ENCODE measurements around the gene KCNG4.

Gene KCNG4

DNA sequence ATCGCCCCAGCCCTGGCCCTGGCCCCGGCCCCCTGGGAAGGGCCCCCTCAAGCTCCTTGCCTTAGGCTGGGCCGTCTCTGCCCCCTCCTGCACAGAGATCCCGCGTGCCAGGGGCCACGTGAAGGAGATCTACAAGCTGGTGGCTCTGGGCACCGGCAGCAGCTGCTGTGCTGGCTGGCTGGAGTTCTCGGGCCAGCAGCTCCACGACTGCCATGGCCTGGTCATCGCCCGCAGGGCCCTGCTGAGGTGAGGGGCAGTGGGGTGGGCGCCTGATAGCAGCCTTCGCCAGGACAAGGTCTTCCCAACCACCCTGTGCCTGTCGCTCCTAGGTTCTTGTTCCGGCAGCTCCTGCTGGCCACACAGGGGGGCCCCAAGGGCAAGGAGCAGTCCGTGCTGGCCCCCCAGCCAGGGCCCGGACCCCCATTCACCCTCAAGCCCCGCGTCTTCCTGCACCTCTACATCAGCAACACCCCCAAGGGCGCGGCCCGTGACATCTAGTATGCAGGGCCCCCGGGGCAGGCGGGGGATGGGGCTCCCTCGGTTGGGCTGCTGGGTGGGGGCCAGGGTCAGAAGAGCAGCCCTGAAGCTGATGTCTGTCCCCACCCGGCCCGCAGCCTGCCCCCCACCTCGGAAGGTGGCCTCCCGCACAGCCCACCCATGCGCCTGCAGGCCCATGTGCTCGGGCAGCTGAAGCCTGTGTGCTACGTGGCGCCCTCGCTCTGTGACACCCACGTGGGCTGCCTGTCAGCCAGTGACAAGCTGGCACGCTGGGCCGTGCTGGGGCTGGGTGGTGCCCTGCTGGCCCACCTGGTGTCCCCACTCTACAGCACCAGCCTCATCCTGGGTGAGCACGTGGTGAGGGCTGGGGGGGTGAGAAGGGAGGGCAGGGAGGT is 44.4 kb downstream of the KCNG4 start:
- CTCF ChIA-PET = interaction anchor here (4.1 kb wide), 1 partner anchor 8 kb away, joined by 25 read pairs; the partner anchor contains the start of gene TAF1C
- POLR2A ChIA-PET = no interaction called here

DNA sequence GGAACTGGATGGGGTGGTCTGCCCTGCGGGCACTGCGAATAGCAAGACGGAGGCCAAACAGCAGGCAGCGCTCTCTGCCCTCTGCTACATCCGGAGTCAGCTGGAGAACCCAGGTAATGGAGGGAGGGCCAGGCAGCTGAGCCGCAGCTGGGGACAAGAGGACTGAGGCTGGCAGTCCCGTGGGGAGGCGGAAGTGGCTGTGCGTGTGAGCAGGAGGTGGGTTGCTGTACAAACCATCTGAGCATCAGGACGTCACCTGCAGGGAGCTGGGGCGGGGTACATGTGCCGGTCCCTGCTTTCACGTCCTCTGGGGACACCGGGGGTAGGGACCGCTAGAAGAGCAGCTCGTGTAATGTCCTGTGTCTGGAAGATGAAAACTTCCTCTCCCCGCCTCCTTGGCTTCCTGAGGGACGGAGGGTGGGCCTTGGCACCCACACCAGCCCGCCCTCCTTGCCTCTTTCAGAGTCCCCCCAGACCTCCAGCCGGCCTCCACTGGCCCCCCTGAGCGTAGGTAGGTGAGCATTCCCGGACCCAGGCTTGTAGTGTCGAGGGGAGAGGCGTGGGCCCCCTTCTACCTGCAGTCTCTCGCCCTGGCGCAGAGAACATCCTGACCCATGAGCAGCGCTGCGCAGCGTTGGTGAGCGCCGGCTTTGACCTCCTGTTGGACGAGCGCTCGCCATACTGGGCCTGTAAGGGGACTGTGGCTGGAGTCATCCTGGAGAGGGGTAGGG is 45.2 kb downstream of the KCNG4 start:
- ChIA-PET POLR2A (no interaction called here), CTCF (interaction anchor here (4.1 kb wide), 1 partner anchor 8 kb away, joined by 25 read pairs; the partner anchor contains the start of gene TAF1C)
- TF ChIP-seq, protein P1, sequence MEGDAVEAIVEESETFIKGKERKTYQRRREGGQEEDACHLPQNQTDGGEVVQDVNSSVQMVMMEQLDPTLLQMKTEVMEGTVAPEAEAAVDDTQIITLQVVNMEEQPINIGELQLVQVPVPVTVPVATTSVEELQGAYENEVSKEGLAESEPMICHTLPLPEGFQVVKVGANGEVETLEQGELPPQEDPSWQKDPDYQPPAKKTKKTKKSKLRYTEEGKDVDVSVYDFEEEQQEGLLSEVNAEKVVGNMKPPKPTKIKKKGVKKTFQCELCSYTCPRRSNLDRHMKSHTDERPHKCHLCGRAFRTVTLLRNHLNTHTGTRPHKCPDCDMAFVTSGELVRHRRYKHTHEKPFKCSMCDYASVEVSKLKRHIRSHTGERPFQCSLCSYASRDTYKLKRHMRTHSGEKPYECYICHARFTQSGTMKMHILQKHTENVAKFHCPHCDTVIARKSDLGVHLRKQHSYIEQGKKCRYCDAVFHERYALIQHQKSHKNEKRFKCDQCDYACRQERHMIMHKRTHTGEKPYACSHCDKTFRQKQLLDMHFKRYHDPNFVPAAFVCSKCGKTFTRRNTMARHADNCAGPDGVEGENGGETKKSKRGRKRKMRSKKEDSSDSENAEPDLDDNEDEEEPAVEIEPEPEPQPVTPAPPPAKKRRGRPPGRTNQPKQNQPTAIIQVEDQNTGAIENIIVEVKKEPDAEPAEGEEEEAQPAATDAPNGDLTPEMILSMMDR (IDR thresholded peaks at IDR 0.05; ENCODE audit: insufficient read depth, low read length, missing control alignments) = no peak
- no peak for DNase-seq (ENCODE audit: low read depth, low spot score)
- no peak overlapping the region for H3K4me3 ChIP-seq (ENCODE audit: low read depth, low read length)

More for the DNA sequence above, 44.4 kb downstream of the KCNG4 start:
- no peak overlapping the region for H3K4me3 ChIP-seq (ENCODE audit: low read depth, low read length)
- DNase-seq (ENCODE audit: low read depth, low spot score) = no peak
- TF ChIP-seq, protein P1 (IDR thresholded peaks at IDR 0.05; ENCODE audit: insufficient read depth, low read length, missing control alignments) = no peak

DNA sequence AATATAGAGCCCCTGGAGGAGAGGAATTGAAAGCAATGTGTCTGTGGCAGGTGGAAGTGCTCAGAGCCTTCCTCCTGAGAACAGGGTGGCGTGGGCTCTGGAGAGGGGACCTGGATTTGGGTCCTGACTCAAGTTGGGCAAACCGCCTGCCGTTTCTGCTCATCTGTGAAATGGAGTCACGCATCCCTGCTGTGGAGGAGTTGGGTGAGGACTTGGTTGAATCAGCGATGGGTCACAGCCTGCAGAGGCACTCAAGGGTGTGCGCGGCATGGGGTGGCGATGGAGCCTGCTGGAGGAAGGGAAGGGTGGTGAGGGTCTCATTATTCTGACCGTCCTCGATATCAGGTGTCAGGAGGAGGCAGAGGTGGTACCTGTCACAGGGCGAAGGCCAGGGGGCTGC is 45.8 kb downstream of the KCNG4 start:
- no peak overlapping the region for H3K4me3 ChIP-seq (ENCODE audit: low read depth, low read length)
- POLR2A ChIA-PET = no interaction called here
- no peak for DNase-seq (ENCODE audit: low read depth, low spot score)
- CTCF ChIA-PET = no interaction called here
- TF ChIP-seq, protein P1 (IDR thresholded peaks at IDR 0.05; ENCODE audit: insufficient read depth, low read length, missing control alignments) = no peak

DNA sequence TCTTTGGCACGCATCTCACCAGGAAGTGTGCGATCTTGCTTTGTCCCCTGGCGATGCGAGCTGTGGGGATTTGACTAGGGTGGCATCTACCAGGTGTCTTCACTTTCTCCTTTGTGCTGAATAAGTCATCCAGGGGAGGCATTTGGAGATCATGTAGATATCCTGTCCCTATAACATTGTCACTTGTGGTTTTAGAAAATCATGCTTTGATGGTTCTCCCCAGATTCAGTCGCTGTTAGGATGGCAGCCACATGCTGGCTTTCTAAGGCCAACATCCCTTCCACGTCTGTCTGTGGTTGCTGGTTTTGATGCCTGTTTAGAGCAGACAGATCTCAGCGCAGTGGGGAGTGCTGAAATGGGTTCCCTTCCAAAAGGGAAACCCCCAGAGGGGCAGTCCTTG is 46.3 kb downstream of the KCNG4 start:
- POLR2A ChIA-PET = no interaction called here
- CTCF ChIA-PET = interaction anchor here (0.8 kb wide), 1 partner anchor 16 kb away, joined by 3 read pairs; no protein-coding TSS in a partner anchor
- TF ChIP-seq, protein P1 (IDR thresholded peaks at IDR 0.05; ENCODE audit: insufficient read depth, low read length, missing control alignments) = no peak
- no peak overlapping the region for H3K4me3 ChIP-seq (ENCODE audit: low read depth, low read length)
- no peak for DNase-seq (ENCODE audit: low read depth, low spot score)

DNA sequence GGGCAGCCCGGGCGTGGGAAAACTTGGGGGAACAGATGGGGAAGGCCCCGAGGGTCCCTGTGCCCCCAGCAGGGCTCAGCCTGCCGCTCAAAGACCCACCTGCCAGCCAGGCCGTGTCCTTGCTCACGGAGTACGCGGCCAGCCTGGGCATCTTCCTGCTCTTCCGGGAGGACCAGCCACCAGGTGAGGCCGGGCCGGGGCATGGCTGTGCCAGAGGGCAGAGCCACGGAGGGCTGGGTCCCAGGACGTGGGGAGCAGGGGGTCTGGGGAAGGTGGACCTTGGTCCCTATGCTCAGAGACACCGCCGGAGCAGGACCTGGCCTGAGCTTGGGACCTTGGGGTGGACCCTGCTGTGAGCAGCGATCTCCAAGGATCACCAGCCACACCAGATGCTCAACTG is 48.3 kb downstream of the KCNG4 start:
- TF ChIP-seq, protein P1 (IDR thresholded peaks at IDR 0.05; ENCODE audit: insufficient read depth, low read length, missing control alignments) = no peak
- POLR2A ChIA-PET = no interaction called here
- H3K4me3 ChIP-seq (ENCODE audit: low read depth, low read length) = no peak overlapping the region
- DNase-seq (ENCODE audit: low read depth, low spot score) = no peak
- CTCF ChIA-PET = interaction anchor here (1.2 to 1.3 kb wide), 2 partner anchors 15 to 107 kb away, joined by 4 to 5 read pairs; no protein-coding TSS in a partner anchor

Measured in AG04449 (cell line).